Muscle of leg (tissue), 11 donors: ENCODE data around the gene ARAP2. TPM values are rescaled to one million over a fixed set of nuclear protein-coding genes. Genes with fewer than 3 reads are reported as not detected.

Source experiments
- DNase-seq: peaks from one replicate; pipeline ENCODE4 v3.0.0; 2013
- H3K27ac ChIP-seq: one replicate; pipeline ENCODE4 v1.5.1; 2013; ENCODE audit warnings: mild to moderate bottlenecking, low read length, control low read depth
- H3K27me3 ChIP-seq: one replicate; pipeline ENCODE4 v1.6.1; 2013; ENCODE audit warnings: low read length; ENCODE audit not compliant: control insufficient read depth, insufficient read depth
- H3K36me3 ChIP-seq: one replicate; pipeline ENCODE4 v1.6.1; 2013; ENCODE audit warnings: low read length; ENCODE audit not compliant: control insufficient read depth, insufficient read depth
- H3K4me1 ChIP-seq: one replicate; pipeline ENCODE4 v1.6.1; 2013; ENCODE audit warnings: low read length; ENCODE audit not compliant: control insufficient read depth, insufficient read depth
- H3K4me3 ChIP-seq: one replicate; pipeline ENCODE4 v1.5.1; 2013; ENCODE audit warnings: low read length, control low read depth
- H3K9me3 ChIP-seq: replicated peaks from 2 replicates; pipeline ENCODE4 v1.6.1; 2013; ENCODE audit warnings: low read depth, low read length; ENCODE audit not compliant: control insufficient read depth
- WGBS: methylation state at CpG from one replicate; pipeline ENCODE4 v1.1.5; 2013; ENCODE audit warnings: missing lambda C conversion rate; ENCODE audit not compliant: insufficient coverage; 5-methylcytosine and 5-hydroxymethylcytosine counted together
- polyA plus RNA-seq, 8 donors: library from polyadenylated mRNA; unstranded; fragments of 120-200 nt; gene quantifications; one replicate each; pipeline versions ENCODE4 v1.2.1 to v1.2.3, GENCODE V29; 2013; ENCODE audit warnings: inconsistent platforms in 1 of 8, low replicate concordance in 1 of 8; ENCODE audit not compliant: insufficient read length in 8 of 8, insufficient read depth in 1 of 8
- total RNA-seq: library from RNA; stranded (reverse); fragments of 120-200 nt; gene quantifications from one replicate; pipeline ENCODE4 v1.2.4, GENCODE V29; 2013

ARAP2 gene
- total and polyA plus RNA-seq, 9 donors, result 0.58 to 2.4 (median 1.3) TPM

- DNase-seq, result no peak
- H3K4me1 ChIP-seq, result no peaks in the 10 kb centered on the region
- no peak overlapping the region for H3K27ac ChIP-seq
- no peak overlapping the region for H3K4me3 ChIP-seq
- no peaks in the 10 kb centered on the region for H3K27me3 ChIP-seq
- 40% methylated on average over 1 of the region's 2 CpGs for WGBS
- no peaks in the 10 kb centered on the region for H3K36me3 ChIP-seq
- no peaks in the 10 kb centered on the region for H3K9me3 ChIP-seq
Measured at GRCh38 chr4:36053930-36054329, 190.4 kb downstream of the ARAP2 start.

DNA sequence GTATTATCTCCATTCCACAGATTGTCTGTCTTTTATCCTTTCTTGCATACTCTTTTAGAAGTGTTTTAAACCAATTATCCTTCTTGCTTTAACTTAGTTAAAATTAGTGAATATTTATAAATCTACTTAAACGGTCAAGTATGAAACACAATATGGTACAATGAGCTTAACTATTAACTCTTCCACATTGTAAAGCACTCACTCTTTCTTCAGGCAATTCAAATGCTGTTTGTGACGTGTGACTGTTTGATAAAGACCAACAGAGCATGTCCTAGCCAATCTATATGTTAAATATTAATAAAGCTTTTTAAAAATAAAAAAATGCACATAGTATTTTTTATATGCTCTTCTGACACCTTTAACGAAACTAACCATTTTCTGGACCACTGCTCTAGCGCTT is 192.7 kb downstream of the ARAP2 start:
- H3K4me1 ChIP-seq, result no peaks in the 10 kb centered on the region
- H3K27ac ChIP-seq, result no peak overlapping the region
- no peaks in the 10 kb centered on the region for H3K36me3 ChIP-seq
- no peaks in the 10 kb centered on the region for H3K9me3 ChIP-seq
- H3K27me3 ChIP-seq, result no peaks in the 10 kb centered on the region
- WGBS, result no CpG with 5 or more reads among the region's 4 CpGs
- DNase-seq, result no peak
- H3K4me3 ChIP-seq, result no peak overlapping the region

DNA sequence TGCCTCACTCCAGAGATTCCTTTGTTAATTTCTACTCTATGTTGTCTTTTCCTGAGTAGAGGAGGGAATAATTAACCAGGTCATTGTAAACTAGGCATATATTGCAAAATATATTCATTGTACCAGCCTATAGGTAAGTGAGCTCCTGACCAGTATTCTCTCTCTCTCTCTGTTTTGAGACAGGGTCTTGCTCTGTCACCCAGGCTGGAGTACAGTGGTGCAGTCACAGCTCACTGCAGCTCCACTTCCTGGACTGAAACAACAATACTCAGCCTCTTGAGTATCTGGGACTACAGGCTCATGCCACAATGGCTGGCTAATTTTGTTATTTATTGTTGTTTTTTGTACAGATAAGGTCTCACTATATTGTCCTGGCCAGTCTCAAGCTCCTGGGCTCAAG is 198.3 kb downstream of the ARAP2 start:
- Histone ChIP-seq H3K27ac (no peak overlapping the region), H3K4me3 (no peak overlapping the region), H3K4me1 (no peaks in the 10 kb centered on the region), H3K9me3 (no peaks in the 10 kb centered on the region), H3K36me3 (no peaks in the 10 kb centered on the region), H3K27me3 (no peaks in the 10 kb centered on the region)
- DNase-seq, result no peak

GRCh38 chr4:36043901-36044300 is 200.4 kb downstream of the ARAP2 start:
- H3K4me1 ChIP-seq, result no peaks in the 10 kb centered on the region
- WGBS, result 92% methylated on average over 6 of the region's 6 CpGs
- no peak overlapping the region for H3K27ac ChIP-seq
- H3K9me3 ChIP-seq, result no peaks in the 10 kb centered on the region
- DNase-seq, result no peak
- H3K4me3 ChIP-seq, result no peak overlapping the region
- no peaks in the 10 kb centered on the region for H3K27me3 ChIP-seq
- no peaks in the 10 kb centered on the region for H3K36me3 ChIP-seq

GRCh38 chr4:36043241-36043640 is 201.1 kb downstream of the ARAP2 start:
- DNase-seq, result no peak
- H3K27me3 ChIP-seq, result no peaks in the 10 kb centered on the region
- no peaks in the 10 kb centered on the region for H3K9me3 ChIP-seq
- 100% methylated on average over 2 of the region's 4 CpGs for WGBS
- H3K4me3 ChIP-seq, result no peak overlapping the region
- no peaks in the 10 kb centered on the region for H3K36me3 ChIP-seq
- no peak overlapping the region for H3K27ac ChIP-seq
- H3K4me1 ChIP-seq, result no peaks in the 10 kb centered on the region

DNA sequence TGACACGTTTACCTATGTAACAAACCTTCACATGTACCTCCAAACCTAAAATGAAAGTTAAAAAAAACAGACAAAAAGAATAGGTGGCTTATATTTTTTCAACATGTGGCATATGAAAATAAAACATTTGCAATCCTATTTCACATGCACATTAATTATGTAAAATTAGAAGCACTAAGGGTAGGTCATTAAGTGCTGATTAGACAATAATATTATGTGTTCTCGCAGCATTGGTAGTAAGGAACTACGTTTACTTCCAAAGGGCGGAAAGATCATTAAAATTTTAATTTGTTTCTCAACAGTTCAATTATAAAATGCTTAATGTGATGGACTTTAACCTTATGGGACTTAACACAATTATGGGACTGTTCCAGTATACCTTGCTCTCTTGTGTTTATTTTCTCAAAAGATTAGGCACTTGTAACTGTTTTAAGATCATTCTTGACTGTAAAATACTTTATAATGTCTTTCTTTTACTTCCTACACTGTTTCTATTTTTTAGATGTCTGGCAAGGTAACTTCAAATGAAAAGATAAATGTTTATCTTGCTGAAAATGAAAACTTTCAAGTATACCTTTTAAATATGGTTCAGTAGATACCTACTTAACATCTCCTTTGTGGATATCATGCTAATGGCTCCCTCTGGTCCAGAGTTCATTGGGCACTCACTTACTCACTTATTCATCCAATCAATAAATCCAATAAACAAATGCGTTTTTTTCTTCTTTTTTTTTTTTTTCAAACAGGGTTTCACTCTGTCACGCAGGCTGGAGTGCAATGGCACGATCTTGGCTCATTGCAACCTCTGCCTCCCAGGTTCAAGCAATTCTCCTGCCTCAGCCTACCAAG is 202.0 kb downstream of the ARAP2 start:
- H3K27ac ChIP-seq, result no peak overlapping the region

DNA sequence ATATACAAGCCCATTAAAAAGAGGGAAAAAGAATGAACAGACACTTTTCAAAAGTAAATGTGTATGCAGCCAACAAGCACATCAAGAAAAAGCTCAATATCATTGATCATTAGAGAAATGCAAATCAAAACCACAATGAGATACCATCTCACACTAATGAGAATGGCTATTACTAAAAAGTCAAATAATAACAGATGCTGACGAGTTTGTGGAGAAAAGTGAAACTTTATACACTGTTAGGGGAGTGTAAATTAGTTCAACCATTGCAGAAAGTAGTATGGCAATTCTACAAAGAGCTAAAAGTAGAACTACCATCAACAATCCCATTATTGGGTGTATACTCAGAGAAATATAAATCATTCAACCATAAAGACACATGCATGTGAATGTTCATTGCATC is 203.0 kb downstream of the ARAP2 start:
- Histone ChIP-seq H3K27me3 (no peaks in the 10 kb centered on the region), H3K27ac (no peak overlapping the region), H3K4me3 (no peak overlapping the region), H3K4me1 (no peaks in the 10 kb centered on the region), H3K9me3 (no peaks in the 10 kb centered on the region), H3K36me3 (no peaks in the 10 kb centered on the region)
- DNase-seq, result no peak
- WGBS, result no CpG with 5 or more reads among the region's 1 CpG

More for the DNA sequence above, 202.0 kb downstream of the ARAP2 start:
- Histone ChIP-seq H3K36me3 (no peaks in the 10 kb centered on the region), H3K27me3 (no peaks in the 10 kb centered on the region), H3K4me1 (no peaks in the 10 kb centered on the region), H3K4me3 (no peak overlapping the region), H3K9me3 (no peaks in the 10 kb centered on the region)
- DNase-seq, result no peak
- WGBS, result 80% methylated on average over 1 of the region's 7 CpGs

GRCh38 chr4:36039026-36039425 is 205.3 kb downstream of the ARAP2 start:
- Histone ChIP-seq H3K27me3 (no peaks in the 10 kb centered on the region), H3K27ac (no peak overlapping the region), H3K4me1 (no peaks in the 10 kb centered on the region), H3K9me3 (no peaks in the 10 kb centered on the region), H3K4me3 (no peak overlapping the region), H3K36me3 (no peaks in the 10 kb centered on the region)
- no peak for DNase-seq
- no CpG with 5 or more reads among the region's 2 CpGs for WGBS

DNA sequence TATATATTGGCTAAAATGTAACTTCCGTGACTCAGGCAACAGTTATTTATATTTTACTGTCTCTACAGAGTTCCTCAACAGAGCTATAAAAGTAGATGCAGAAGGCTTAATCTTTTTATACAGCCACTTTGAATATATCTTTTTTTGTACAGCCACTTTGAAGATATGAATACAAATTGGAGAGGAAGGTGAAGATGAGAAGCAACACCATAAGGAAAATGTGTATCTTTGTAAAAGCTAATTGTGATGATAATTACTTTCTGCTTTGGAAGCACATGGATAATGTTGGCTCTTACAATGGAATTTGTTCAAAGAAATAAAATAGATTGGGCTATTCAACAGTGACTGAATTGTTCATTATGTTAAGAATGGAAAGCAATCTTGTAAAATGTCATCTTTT is 205.8 kb downstream of the ARAP2 start:
- no CpG with 5 or more reads among the region's 1 CpG for WGBS
- no peak overlapping the region for H3K4me3 ChIP-seq
- H3K9me3 ChIP-seq, result no peaks in the 10 kb centered on the region
- no peak for DNase-seq
- H3K27ac ChIP-seq, result no peak overlapping the region
- H3K27me3 ChIP-seq, result no peaks in the 10 kb centered on the region
- H3K4me1 ChIP-seq, result no peaks in the 10 kb centered on the region
- H3K36me3 ChIP-seq, result no peaks in the 10 kb centered on the region

DNA sequence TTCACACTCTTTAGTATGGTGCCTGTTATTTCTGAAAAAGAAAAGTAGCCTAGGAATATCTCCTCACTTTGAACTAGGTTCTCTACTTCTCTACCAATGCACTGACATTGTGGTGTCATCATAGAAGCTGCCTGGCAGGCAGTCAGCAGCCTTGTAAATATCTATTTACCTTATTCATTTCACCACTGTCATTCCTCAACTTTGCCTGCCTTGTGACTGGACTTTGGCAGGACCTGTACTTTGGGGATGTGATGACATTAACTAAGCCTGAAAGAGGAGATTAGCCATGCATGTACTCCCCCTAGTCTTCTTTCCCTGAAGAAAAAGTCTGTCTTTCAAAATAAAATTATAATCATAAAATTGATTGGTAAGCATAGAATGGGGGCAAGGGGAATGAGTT is 207.2 kb downstream of the ARAP2 start:
- Histone ChIP-seq H3K9me3 (no peaks in the 10 kb centered on the region), H3K27me3 (no peaks in the 10 kb centered on the region), H3K36me3 (no peaks in the 10 kb centered on the region), H3K27ac (no peak overlapping the region), H3K4me1 (no peaks in the 10 kb centered on the region), H3K4me3 (no peak overlapping the region)
- no peak for DNase-seq

GRCh38 chr4:36029951-36030350 is 214.4 kb downstream of the ARAP2 start:
- DNase-seq, result peak; percentile 23

More at GRCh38 chr4:36029951-36030350, 214.4 kb downstream of the ARAP2 start:
- Histone ChIP-seq H3K9me3 (no peaks in the 10 kb centered on the region), H3K4me3 (no peak overlapping the region), H3K36me3 (no peaks in the 10 kb centered on the region), H3K27me3 (no peaks in the 10 kb centered on the region), H3K27ac (no peak overlapping the region), H3K4me1 (no peaks in the 10 kb centered on the region)
